HEK293 (cell line): Measurements from ENCODE around the gene PREX1.

Experiments
- CTCF ChIP-seq: fragments of 450-650 bp; formaldehyde crosslinking; IDR thresholded peaks from 2 replicates; pipeline ENCODE4 v1.5.1; 2016; ENCODE audit warnings: missing biosample characterization, missing genetic modification characterization
- GLIS1 ChIP-seq: fragments of 450-650 bp; formaldehyde crosslinking; IDR thresholded peaks from 2 replicates; pipeline ENCODE4 v1.5.1; 2016; ENCODE audit warnings: missing biosample characterization, missing genetic modification characterization
- YY1 ChIP-seq: fragments of 450-650 bp; formaldehyde crosslinking; IDR thresholded peaks from 2 replicates; pipeline ENCODE4 v1.5.1; 2018; ENCODE audit warnings: missing biosample characterization, missing genetic modification characterization
- ZFP69B ChIP-seq: fragments of 450-650 bp; formaldehyde crosslinking; IDR thresholded peaks from 2 replicates; pipeline ENCODE4 v1.5.1; 2016; ENCODE audit warnings: missing biosample characterization, missing genetic modification characterization
- ZNF140 ChIP-seq: fragments of 450-650 bp; formaldehyde crosslinking; IDR thresholded peaks from 2 replicates; pipeline ENCODE4 v1.5.1; 2016; ENCODE audit warnings: missing biosample characterization, missing genetic modification characterization
- ZNF18 ChIP-seq: fragments of 450-650 bp; formaldehyde crosslinking; IDR thresholded peaks from 2 replicates; pipeline ENCODE4 v1.5.1; 2016; ENCODE audit warnings: missing biosample characterization, missing genetic modification characterization
- ZNF544 ChIP-seq: fragments of 450-650 bp; formaldehyde crosslinking; IDR thresholded peaks from 2 replicates; pipeline ENCODE4 v1.5.0; 2017; ENCODE audit warnings: missing biosample characterization, missing genetic modification characterization
- ZNF548 ChIP-seq: fragments of 450-650 bp; formaldehyde crosslinking; IDR thresholded peaks from 2 replicates; pipeline ENCODE4 v1.5.1; 2016; ENCODE audit warnings: missing biosample characterization, missing genetic modification characterization
- ZNF76 ChIP-seq: fragments of 450-650 bp; formaldehyde crosslinking; IDR thresholded peaks from 2 replicates; pipeline ENCODE4; 2016; ENCODE audit warnings: low read depth, missing biosample characterization, missing genetic modification characterization, borderline replicate concordance
- TF ChIP-seq, protein P1 (sequence below): fragments of 450-650 bp; formaldehyde crosslinking; IDR thresholded peaks from 2 replicates; pipeline ENCODE4 v1.5.1; 2016; ENCODE audit warnings: missing biosample characterization, missing genetic modification characterization
- TF ChIP-seq, protein P2 (sequence below): fragments of 450-650 bp; formaldehyde crosslinking; IDR thresholded peaks from 2 replicates; pipeline ENCODE4 v1.5.1; 2016; ENCODE audit warnings: missing biosample characterization, missing genetic modification characterization

DNA sequence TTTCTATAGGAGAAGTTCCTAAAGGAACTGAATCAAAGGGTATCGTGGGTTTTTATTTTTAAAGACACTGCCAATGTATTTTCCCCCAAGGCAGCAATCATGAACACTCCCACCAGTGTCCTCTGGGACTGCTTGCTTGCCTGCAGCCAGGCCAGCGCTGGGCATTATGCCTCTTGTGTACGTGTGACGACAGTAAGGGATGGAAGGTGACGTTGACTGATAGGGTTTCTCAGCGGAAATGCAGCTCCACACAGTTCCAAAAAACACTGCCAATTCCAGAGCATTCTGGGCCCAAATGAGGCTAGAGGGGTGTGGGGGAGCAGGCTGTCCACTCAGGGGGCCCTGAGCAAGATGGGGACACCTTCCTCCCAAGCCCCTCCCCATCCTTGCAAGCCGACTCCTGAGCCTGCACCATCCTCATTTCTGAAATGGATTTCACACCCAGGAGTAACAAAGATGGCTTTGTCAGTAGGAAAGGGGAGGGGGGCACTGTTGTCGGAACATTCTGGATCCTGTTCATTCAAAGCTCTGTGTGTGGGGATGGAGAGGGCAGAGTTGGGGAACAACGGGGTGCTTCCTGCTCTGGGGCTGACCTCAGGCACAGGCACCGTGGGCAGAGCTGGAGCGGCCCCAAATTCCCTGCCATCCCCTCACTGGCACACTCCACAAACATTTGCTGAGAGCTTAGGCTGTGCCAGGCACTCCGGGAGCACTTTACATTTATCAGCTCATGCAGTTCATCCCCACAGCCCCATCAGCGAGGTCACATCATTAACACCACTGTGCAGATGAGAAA is 20.0 kb downstream of the PREX1 start:
- TF ChIP-seq ZNF76 (tag by site-specific recombination) (no peak), ZNF140 (tag by site-specific recombination) (no peak), CTCF (no peak), ZNF18 (tag by site-specific recombination) (no peak), ZNF544 (tag by site-specific recombination) (no peak), ZFP69B (tag by site-specific recombination) (no peak), YY1 (tag by site-specific recombination) (no peak), GLIS1 (tag by site-specific recombination) (no peak), ZNF548 (tag by site-specific recombination) (no peak)
- TF ChIP-seq, protein P1, sequence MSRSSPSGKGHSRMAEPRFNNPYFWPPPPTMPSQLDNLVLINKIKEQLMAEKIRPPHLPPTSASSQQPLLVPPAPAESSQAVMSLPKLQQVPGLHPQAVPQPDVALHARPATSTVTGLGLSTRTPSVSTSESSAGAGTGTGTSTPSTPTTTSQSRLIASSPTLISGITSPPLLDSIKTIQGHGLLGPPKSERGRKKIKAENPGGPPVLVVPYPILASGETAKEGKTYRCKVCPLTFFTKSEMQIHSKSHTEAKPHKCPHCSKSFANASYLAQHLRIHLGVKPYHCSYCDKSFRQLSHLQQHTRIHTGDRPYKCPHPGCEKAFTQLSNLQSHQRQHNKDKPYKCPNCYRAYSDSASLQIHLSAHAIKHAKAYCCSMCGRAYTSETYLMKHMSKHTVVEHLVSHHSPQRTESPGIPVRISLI (tag by site-specific recombination), result no peak
- TF ChIP-seq, protein P2, sequence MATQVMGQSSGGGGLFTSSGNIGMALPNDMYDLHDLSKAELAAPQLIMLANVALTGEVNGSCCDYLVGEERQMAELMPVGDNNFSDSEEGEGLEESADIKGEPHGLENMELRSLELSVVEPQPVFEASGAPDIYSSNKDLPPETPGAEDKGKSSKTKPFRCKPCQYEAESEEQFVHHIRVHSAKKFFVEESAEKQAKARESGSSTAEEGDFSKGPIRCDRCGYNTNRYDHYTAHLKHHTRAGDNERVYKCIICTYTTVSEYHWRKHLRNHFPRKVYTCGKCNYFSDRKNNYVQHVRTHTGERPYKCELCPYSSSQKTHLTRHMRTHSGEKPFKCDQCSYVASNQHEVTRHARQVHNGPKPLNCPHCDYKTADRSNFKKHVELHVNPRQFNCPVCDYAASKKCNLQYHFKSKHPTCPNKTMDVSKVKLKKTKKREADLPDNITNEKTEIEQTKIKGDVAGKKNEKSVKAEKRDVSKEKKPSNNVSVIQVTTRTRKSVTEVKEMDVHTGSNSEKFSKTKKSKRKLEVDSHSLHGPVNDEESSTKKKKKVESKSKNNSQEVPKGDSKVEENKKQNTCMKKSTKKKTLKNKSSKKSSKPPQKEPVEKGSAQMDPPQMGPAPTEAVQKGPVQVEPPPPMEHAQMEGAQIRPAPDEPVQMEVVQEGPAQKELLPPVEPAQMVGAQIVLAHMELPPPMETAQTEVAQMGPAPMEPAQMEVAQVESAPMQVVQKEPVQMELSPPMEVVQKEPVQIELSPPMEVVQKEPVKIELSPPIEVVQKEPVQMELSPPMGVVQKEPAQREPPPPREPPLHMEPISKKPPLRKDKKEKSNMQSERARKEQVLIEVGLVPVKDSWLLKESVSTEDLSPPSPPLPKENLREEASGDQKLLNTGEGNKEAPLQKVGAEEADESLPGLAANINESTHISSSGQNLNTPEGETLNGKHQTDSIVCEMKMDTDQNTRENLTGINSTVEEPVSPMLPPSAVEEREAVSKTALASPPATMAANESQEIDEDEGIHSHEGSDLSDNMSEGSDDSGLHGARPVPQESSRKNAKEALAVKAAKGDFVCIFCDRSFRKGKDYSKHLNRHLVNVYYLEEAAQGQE, result no peak
